Left cardiac atrium (tissue), 4 donors: ENCODE results near the gene CA10. TPM values are rescaled to one million over a fixed set of nuclear protein-coding genes. Genes with fewer than 3 reads are reported as not detected.

Experiments
- ATAC-seq, 2 donors: fragments of 200-7000 bp; cut with Tn5 transposase; one replicate each; pipeline ENCODE4 v1.9.1; 2020; ENCODE audit warnings: mild to moderate bottlenecking in 2 of 2, moderate library complexity in 2 of 2
- DNase-seq: peaks from one replicate; pipeline ENCODE4 v3.0.0-alpha.2; 2020
- intact Hi-C, 2 donors: fragments of 100-400 bp; cut with DNase I; formaldehyde crosslinking; loops; one replicate each; pipeline versions ENCODE4 v1.14.1 to v1.15.1; 2022 to 2023
- total RNA-seq, 2 donors: library from RNA; stranded (reverse); fragmentation: NEBNext Ultra II Directional; extraction: Animal tissue kit (Norgen Biotek cat#: 25700); gene quantifications; one replicate each; pipeline ENCODE4 v1.2.1, GENCODE V29; 2021
- donor health status: DM: no; HTN: yes; CAD: no.
- donor health status: DM: no; HTN: yes; CAD: no; lungs with severe emphysema.
- donor health status: DM: yes; HTN: yes; CAD: no.
- donor health status: Dilated cardiomyopathy.

CA10 gene
- total RNA-seq, 2 donors from 2014 or later, result not detected

- intact Hi-C loops, result no loop called here
- DNase-seq (no peak), ATAC-seq (no peak)
These were observed 353.3 kb downstream of the CA10 start for GRCh38 chr17:51805185-51805584.

GRCh38 chr17:51803161-51803560, 355.4 kb downstream of the CA10 start:
- intact Hi-C loops, result no loop called here
- no peak for DNase-seq
- no peak for ATAC-seq

- DNase-seq, result no peak
- no peak for ATAC-seq
- intact Hi-C loops, result no loop called here
These were observed 356.0 kb downstream of the CA10 start for GRCh38 chr17:51802544-51802943.

DNA sequence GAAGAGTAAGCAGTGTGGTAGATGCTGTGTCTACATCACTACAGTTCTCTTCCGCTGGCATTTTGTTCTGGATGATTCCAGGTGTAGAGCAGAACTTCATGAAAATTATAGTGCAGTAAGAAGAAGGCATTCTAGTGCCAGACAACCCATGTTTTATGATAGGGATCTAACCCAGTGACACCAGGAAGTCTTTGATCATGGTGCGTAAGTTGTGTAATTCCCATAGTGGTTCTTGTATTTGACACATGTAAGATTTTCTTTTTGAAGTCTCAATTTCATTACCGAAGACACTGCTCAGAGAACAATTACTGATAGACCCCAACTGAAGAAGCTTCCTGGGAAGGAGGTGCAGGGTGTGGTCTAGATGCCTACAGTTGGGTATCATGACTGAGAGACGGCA, 356.9 kb downstream of the CA10 start:
- ATAC-seq (no peak), DNase-seq (no peak)
- intact Hi-C loops, result no loop called here

DNA sequence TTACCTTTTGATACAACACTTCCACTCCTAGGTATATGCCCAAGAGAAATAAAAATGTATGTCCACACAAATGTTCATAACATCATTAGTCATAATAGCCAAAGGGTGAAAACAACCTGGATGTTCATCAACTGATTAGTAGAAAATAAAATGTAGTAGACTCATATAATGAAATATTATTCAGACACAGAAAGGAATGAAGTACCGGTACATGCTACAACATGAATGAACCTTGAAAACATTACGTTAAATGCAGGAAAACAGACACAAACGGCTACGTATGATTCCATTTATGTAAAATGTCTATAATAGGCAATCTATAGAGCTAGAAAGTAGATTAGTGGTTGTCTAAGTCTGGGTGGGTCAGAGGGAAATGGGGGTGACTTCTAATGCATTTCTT, 358.5 kb downstream of the CA10 start:
- no peak for DNase-seq
- ATAC-seq, result no peak
- intact Hi-C loops, result no loop called here

DNA sequence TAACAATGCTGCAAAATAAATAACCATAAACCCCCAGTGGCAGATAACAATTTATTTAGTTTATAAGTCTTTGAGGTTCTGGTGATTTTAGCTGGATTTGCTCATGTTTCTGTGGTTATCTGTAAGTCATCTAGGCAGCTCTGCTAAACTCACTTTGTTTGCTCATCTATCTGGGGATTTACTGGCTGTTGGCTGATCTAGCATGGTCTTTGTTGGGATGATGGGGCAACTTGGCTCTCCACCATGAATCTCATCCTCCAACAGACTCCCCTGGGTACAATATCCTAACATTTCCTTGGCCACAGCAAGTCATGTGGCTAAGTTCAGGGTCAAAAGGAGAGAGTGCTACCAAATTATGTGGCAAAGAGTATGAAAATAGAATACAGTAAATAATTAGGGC, 359.3 kb downstream of the CA10 start:
- intact Hi-C loops, result no loop called here
- ATAC-seq, result no peak
- no peak for DNase-seq

GRCh38 chr17:51797150-51797549, 361.4 kb downstream of the CA10 start:
- no peak for ATAC-seq
- intact Hi-C loops, result no loop called here
- no peak for DNase-seq

GRCh38 chr17:51796026-51796425, 362.5 kb downstream of the CA10 start:
- no peak for ATAC-seq
- DNase-seq, result no peak
- intact Hi-C loops, result no loop called here

DNA sequence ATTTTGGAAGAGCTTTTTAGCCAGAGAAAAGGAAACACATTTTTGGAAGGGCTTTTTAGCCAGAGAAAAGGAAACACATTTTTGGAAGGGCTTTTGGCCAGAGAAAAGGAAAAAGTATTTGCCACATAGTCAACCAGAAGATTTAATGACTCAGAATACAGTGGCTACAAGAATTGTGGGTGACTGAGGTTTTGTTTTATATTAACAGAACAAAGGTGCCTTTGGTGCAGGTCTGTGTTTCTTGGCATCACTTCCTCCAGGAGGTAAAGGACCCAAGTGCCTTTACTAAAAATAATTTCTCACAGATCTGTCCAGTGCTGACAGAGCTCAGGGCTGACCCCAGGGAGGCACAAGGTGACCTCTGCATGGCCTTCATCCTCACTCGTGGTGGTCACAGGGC, 363.1 kb downstream of the CA10 start:
- no peak for ATAC-seq
- intact Hi-C loops, result no loop called here
- DNase-seq, result no peak

- no peak for DNase-seq
- ATAC-seq, result no peak
- intact Hi-C loops, result no loop called here
These were observed 364.0 kb downstream of the CA10 start for GRCh38 chr17:51794466-51794865.

DNA sequence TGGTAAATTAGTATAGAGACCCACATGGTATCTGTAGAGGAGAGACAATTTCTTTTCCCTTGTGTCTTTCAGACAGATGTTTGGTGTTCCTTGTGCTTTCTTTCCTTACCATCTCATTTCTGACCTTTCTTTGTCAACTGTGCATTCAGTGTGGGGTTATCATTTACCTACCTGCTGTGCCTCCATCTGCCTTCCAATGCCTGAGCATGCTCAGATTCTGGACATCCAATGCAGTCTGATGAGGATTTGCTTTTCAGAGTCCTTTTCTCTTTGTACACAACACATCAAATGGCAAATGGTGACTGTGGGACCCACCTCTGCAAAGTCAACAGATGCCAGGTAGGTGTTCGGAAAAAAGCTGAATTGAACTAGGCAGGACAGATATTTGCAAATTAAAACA, 364.8 kb downstream of the CA10 start:
- no peak for DNase-seq
- no peak for ATAC-seq
- intact Hi-C loops, result no loop called here

DNA sequence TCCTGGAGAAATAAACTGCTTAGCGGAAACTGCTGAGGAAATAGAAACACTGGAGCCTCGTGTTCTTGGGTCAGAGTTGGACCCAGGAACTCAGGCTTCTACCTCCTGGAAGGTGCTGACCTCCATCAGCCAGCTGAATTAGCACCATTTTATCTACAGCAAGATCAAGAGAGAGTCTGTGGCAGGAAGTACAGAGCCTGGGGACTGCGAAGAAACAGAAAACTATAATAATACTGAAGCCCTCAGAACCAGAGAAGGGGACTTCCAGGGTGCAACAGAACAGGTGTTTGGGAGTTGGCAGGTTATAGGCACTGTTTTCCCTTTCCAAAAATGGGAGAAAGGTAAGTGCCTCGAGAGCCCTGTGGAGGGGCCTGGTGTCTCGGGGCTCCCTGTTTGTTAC, 379.7 kb downstream of the CA10 start:
- ATAC-seq (no peak), DNase-seq (no peak)
- intact Hi-C loops, result no loop called here

DNA sequence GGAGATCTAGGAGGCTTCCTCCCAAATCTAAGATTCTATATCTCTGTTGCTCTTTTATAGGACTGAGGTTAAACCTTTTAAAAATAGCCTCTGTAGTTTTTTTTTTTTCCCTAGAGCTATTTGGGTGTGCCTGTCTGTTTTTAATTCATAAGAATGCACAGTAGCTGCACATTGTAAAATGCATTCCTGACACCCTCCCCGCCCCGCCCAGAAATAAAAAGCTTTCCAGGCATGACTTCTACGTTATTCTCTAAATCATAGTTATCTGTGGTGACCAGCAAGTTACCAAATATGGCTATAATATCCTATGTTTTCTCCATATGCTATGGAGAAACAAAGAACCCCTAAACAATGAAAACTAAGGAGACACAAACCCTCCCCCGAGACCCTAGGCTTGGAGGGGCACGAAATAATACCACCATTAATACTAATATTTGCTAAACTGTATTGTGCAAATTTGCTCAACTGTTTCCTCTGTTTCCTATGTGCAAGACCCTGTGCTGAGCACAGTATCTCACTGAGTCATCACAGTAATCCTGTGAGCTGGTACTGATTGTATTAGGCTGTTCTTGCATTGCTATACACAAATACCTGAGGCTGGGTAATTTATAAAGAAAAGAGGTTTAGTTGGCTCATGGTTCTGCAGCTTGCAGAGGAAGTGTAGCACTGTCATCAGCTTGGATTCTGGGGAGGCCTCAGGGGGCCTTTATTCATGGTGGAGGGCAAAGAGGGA, 388.3 kb downstream of the CA10 start:
- ATAC-seq, result no peak
- intact Hi-C loops, result no loop called here
- no peak for DNase-seq

DNA sequence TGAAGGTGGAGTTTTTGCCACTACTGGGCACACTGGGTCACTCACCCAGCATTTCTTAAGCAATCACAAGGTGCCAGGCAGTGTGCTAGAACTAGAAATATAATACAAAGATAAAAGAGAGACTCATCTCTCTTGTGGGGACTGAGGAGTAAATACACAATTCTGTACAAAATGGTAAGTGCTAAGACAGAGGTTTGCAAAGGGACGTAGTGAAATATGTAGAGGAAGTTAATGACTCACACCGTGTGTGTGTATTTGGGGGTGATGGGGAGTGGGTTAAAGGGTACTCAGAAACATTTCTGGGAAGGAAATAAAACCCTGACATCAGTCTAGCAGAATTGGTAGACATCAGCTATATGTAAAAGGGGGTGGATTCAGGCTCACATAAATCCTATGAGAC, 389.3 kb downstream of the CA10 start:
- intact Hi-C loops, result no loop called here
- no peak for DNase-seq
- no peak for ATAC-seq

DNA sequence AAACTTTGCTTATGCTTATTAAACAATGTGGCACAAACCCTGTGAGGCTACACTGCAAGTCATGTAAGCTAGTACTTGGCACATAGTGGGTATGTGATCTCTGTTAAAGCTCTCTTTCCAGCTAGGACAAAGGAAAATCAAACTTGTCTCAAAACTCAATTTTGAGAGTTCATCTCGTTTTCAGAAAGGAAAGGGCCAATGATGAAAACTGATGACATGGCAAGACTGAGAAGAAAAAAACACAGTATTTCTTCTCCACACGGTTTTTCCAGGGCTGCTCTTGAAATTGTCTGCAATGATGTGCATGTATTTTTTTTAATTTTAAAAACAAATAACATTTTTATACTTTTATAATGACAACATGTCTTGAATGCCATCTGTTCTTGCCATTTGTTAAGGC, 389.8 kb downstream of the CA10 start:
- intact Hi-C loops, result no loop called here
- DNase-seq (no peak), ATAC-seq (no peak)

- intact Hi-C loops, result no loop called here
- DNase-seq, result no peak
- ATAC-seq, result no peak
These were observed 391.2 kb downstream of the CA10 start for GRCh38 chr17:51767287-51767686.

GRCh38 chr17:51765282-51766135, 393.0 kb downstream of the CA10 start:
- intact Hi-C loops, result no loop called here
- DNase-seq (no peak), ATAC-seq (no peak)

DNA sequence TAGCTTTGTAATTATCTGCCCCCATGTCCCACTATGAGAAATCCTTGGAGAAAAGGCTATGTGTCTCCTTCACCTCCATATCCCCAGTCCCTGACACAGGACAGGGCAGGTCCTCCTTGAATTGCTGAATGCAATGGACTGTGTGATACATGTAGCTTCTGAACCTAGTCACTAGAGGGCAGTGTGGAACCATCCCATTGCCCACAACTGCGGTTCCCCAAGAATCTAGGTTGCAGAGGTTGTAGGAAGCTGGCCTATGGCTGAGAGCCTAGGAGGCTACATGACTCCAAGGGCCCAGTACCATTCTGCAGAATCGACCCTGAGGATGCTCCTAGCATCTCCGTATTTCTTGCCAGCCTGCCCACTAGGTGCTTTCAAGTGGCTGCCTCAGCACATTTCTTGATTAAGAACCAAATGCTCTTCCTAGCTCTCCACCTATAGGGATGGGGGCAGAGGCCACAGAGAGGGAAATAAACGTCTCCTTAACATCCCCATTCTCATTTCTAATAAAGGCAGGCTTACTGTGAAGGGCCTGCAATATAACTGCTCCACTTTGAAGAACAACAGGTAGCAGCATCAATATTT, 394.0 kb downstream of the CA10 start:
- intact Hi-C loops, result loop anchor here in 1 of 2 donors (5.0 kb wide), 1 partner anchor 343 kb away; no protein-coding TSS in a partner anchor
- DNase-seq, result peak; percentile 24
- ATAC-seq, result peak; percentile 53 to 83

DNA sequence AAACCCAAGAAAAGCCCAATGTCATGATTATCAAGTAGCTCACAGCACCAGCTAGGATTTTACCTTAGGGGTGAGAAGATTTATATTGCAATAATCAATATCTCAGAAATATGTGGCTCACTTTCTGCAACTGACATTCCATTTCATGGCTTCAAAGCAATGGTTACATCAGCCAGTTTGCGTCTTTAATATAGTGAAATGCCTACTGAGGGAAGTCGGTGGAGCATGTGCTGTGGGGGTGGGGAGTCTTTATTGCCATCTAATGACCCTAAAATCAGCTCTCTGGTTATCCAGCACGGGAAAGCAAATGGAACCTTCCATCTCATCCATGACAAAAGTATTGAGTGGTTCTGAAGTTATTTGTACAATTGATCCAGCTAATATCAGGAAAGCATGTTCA, 395.5 kb downstream of the CA10 start:
- DNase-seq (no peak), ATAC-seq (no peak)
- intact Hi-C loops, result loop anchor here in 1 of 2 donors (5.0 kb wide), 1 partner anchor 344 kb away; no protein-coding TSS in a partner anchor

GRCh38 chr17:51761105-51761504, 397.4 kb downstream of the CA10 start:
- intact Hi-C loops, result loop anchor here in 1 of 2 donors (5.0 kb wide), 1 partner anchor 346 kb away; no protein-coding TSS in a partner anchor
- ATAC-seq (no peak), DNase-seq (no peak)
